Measurements from ENCODE around the gene HOXA13. TPM values are rescaled to one million over a fixed set of nuclear protein-coding genes. Genes with fewer than 3 reads are reported as not detected.
A peak's percentile ranks its signal among the peaks of the same experiment; 100 is the strongest.

Gene HOXA13
- total RNA-seq, 3 donors from 2014 or later = not detected

DNA sequence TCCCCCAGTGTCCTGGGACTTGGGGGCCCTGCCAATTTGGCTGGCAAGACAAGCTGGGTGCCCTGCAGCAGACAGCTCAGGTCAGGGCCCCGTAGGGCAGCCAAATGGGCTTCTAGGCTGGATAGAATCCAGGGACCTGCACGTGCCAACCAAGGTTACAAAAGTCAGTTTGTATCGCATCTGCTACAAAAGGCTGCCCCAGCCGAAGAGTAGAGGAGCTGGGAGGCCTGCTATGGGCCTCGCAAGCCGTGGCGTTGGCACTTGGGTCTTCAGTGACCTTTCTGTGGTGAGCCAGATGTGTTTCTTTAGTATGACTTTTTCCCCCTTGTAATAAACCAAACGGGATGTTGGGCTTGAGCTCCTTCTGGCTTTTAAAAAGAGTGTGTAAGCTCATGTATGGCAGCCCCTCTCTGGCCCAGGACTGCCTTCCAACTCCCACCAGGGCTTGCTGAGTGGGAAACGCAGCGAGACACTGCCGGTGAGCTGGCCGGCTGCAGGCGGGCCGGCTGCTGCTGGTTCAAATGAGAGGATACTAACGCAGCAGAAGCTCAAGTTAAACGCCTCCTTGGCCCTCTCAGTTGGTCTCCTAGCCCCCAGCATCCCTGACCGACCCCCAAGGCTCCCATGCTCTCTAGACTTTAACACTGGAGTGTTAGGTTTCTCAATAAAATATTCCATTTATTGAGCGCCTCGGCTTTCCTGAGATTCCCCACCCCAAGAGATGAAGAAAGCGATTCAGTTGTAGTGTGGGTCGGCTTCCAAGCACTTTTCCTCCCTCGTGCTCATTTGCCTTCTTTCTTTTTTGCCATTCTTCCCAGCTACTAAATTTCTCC lies 22.7 kb downstream of the HOXA13 start:
- ATAC-seq (no peak), DNase-seq (no peak)
- no peaks in the 10 kb centered on the region for H3K9me3 Mint-ChIP-seq
- peaks cover 9% of the 10 kb centered on the region for H3K4me1 Mint-ChIP-seq (ENCODE audit: low read depth)
- no peaks in the 10 kb centered on the region for H3K36me3 Mint-ChIP-seq (ENCODE audit: insufficient read depth)
- peaks cover 69% of the 10 kb centered on the region for H3K27me3 Mint-ChIP-seq (ENCODE audit: low read depth)
- no peak overlapping the region for H3K4me3 Mint-ChIP-seq

DNA sequence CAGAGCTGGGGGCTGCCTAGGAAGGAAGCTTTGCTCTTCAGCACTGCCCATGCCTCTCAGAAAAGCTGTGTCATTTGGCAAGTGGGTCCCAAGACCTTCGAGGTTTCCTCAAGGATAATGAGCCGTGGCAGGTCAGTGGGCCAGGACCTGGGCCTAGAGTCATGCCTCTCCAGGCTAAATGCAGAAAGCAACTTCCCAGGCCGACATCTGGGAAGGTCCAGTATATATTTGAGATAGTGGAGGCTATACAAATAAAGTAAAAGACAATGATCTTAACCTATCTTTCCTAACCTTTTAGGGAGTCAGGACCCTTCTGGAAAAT lies 23.4 kb downstream of the HOXA13 start:
- peaks cover 15% of the 10 kb centered on the region for H3K4me1 Mint-ChIP-seq (ENCODE audit: low read depth)
- no peaks in the 10 kb centered on the region for H3K36me3 Mint-ChIP-seq (ENCODE audit: insufficient read depth)
- H3K9me3 Mint-ChIP-seq = no peaks in the 10 kb centered on the region
- no peak for ATAC-seq
- H3K4me3 Mint-ChIP-seq = no peak overlapping the region
- no peak for DNase-seq
- H3K27me3 Mint-ChIP-seq (ENCODE audit: low read depth) = peaks cover 72% of the 10 kb centered on the region

DNA sequence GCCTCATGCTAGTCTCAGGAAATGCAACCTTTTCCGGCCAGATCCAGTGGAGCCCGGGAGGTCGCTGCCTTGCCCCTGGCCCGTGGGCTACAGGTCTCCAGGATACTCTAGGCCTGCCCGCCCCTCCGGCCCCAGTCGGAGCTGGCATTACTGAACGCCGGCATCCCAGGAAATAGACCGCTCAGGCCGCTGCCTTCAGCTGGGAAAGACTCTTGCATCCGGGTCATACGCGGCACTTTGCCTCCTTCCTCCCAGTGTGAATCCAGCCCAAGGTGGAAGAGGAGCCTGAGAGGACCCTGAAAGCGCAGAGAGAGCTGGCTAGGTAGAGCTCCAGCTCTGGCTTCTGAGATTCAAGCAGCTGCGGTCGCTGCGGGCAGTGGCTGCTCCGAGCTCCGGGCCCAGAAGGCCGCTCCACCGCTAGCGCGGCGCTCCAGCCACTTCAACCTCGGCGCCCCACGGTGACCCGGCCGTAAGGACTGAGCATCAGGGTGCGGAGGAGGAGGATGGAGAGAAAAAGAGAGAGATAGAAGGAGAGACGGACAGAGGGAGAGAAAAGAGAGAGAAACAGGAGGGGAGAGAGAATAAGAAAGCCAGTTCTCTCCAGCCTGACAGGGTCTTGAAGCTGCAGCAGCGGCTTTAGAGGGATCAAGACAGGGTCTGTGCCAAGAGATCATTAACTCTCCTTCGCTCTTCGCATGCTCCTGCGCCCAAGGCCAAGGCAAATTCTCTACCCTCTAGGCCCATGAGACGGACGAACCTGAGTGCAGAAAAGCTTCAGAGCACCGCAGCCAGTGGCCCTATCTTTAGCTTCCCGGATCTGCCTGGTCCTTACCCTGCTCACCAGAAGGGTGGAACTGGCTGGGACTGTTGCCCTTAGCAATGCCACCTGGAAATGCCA lies 24.0 kb downstream of the HOXA13 start:
- H3K36me3 Mint-ChIP-seq (ENCODE audit: insufficient read depth) = no peaks in the 10 kb centered on the region
- H3K4me3 Mint-ChIP-seq = no peak overlapping the region
- peaks cover 74% of the 10 kb centered on the region for H3K27me3 Mint-ChIP-seq (ENCODE audit: low read depth)
- H3K9me3 Mint-ChIP-seq = no peaks in the 10 kb centered on the region
- DNase-seq (no peak), ATAC-seq (no peak)
- H3K4me1 Mint-ChIP-seq (ENCODE audit: low read depth) = peaks cover 16% of the 10 kb centered on the region

DNA sequence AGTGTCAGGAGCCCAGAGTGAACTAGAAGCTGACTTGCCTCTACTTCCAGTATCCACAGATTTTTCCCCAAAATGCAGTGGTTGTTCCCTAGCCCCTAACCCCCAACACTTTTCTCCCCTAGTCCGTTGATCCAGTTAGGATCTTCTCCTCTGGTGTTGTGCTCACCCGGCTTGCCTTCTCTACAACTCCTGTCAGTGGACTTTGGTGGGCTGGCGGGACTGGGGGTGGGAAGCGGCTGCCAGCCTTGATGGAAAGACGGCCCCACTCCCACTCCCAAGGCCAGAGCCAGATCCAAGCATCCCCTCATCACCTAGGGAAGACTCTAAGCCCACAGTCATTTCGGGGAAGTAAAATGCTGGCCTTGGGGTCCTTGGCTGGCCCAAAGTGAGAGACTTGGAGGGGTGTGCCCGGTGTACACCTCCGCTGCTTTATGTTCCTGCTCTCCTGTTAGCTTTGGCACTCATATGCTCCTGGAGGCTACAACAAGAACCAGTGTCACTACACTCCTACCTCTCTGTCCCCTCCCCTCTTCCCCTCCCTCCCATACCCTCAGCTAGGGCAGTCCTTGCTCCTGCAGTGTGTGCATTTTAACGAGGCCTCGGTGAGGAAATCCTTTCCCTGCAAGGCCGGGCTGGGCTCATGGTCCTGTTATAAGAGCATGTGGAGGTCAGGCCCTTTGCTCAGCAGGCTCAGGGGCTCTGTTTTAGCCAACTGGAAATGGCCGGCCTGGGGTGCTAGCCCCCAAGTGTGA lies 24.8 kb downstream of the HOXA13 start:
- Mint-ChIP-seq H3K36me3 (ENCODE audit: insufficient read depth) (no peaks in the 10 kb centered on the region), H3K27me3 (ENCODE audit: low read depth) (peaks cover 76% of the 10 kb centered on the region), H3K4me3 (peak overlapping the region; percentile 46), H3K4me1 (ENCODE audit: low read depth) (peaks cover 19% of the 10 kb centered on the region), H3K9me3 (no peaks in the 10 kb centered on the region)
- ATAC-seq (no peak), DNase-seq (no peak)

DNA sequence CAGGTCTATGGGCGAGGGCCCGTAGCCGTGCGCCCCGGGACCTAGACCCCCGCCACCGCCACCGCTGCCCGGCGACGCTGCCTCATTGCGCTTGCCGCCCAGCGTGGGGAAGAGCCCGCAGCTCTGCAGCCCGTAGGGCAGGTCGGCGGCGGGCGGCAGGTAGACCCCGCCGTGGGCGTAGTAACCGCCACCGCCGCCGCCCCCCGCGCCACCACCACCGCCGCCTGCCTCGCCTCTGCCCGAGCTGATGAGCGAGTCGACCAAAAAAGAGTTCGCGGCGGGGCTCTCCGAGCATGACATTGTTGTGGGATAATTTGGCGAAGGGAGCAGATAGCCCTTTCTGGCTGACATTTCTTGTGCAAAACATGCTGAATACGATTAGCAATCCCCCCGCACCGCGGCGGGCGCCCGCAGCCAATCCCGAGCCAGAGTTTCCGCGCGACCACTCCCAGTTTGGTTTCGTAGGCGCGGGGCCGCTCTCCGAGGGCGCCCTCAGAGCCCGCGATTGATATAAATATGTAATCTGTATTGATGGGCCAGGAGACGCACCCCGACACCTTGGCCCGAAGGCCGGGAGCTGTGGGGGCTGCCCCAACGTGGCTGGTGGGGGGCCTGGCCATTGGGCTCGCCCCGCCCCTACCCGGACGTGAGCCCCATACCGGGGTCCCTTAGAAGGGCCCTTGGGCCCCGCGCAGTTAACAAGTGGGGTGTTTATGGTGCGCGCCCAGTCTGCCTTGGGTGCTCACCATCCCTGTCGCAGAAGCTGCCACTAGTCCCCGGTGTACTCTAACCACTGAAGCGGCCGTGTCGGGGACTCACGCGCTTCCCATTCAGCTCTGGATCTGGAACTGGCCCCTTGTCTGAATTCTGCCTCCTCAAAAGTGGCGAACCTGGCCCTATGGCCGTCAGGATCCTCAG lies 25.7 kb downstream of the HOXA13 start, which contains the start of gene HOXA10:
TSS of gene HOXA10 (minus strand) at position 365 of the 918 bp plus-strand sequence. CDS start at position 351, 14 bp downstream.
- Mint-ChIP-seq H3K4me3 (peak within 1 kb of the TSS; percentile 58), H3K9me3 (no peaks in the 10 kb centered on the region)
- no peak for DNase-seq

DNA sequence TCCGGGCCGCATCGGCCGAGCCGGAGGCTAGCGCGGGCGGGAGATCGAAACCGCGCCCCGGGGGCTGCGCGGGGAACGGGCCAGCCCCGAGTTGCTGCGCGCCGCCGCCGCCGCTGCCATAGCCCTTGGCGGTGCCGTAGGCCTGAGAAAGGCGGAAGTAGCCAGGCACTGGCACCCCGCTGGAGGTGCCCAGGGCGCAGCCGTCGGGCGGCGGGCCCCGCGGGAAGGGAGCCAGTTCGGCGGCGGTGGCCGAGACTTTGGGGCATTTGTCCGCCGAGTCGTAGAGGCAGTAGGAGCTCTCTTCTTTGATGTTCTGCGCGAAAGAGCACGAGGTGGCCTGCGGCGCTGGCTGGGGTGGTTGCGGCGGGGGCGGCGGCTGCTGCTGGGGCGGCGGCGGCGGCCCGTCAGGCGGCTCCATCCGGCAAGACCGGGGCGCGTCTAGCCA lies 26.4 kb downstream of the HOXA13 start:
- H3K36me3 Mint-ChIP-seq (ENCODE audit: insufficient read depth) = no peaks in the 10 kb centered on the region
- DNase-seq = no peak
- peaks cover 22% of the 10 kb centered on the region for H3K4me1 Mint-ChIP-seq (ENCODE audit: low read depth)
- peaks cover 74% of the 10 kb centered on the region for H3K27me3 Mint-ChIP-seq (ENCODE audit: low read depth)
- H3K9me3 Mint-ChIP-seq = no peaks in the 10 kb centered on the region
- no peak overlapping the region for H3K4me3 Mint-ChIP-seq
- peak; percentile 63 to 70 for ATAC-seq

More for the DNA sequence above, 25.7 kb downstream of the HOXA13 start, which contains the start of gene HOXA10:
- Mint-ChIP-seq H3K27me3 (ENCODE audit: low read depth) (peaks cover 74% of the 10 kb centered on the region), H3K4me1 (ENCODE audit: low read depth) (peaks cover 18% of the 10 kb centered on the region), H3K36me3 (ENCODE audit: insufficient read depth) (no peaks in the 10 kb centered on the region)
- ATAC-seq = no peak

DNA sequence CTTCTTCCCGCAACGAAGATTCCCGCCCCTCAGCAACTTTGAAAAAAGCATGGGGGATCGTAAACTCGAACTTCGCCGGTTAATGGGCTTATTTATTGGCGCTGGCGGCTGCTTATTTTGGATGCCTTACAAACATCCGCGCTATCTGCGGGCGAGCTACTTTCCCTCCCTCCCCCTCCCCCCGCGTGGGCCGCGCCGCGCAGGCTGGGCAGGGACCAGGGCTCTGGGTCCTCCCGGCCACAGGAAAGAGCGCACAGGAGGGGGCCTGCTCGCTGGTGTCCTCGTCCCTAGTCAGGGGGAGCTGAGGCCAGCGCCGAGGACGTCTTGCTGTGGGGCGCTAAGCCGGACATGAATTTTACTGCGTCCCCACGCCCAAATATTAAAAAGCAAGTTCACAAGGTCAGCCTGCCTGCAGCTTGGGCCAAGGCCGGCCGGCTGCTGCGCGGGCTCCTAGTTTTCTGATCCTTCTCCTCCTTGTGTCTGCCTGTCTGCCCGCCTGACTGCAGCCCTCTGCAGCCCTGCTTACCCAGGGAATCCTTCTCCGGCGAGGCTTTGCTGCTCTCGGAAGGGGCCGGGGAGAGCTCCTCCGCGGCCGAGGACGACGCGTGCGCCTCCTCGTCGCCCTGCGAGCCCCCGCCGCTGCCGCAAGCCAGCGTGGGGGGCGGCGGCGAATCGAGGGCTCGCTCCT lies 26.9 kb downstream of the HOXA13 start:
- no peaks in the 10 kb centered on the region for H3K9me3 Mint-ChIP-seq
- H3K36me3 Mint-ChIP-seq (ENCODE audit: insufficient read depth) = no peaks in the 10 kb centered on the region
- DNase-seq (no peak), ATAC-seq (peak; percentile 23 to 29)
- H3K4me1 Mint-ChIP-seq (ENCODE audit: low read depth) = peaks cover 24% of the 10 kb centered on the region
- H3K27me3 Mint-ChIP-seq (ENCODE audit: low read depth) = peaks cover 75% of the 10 kb centered on the region
- H3K4me3 Mint-ChIP-seq = no peak overlapping the region

DNA sequence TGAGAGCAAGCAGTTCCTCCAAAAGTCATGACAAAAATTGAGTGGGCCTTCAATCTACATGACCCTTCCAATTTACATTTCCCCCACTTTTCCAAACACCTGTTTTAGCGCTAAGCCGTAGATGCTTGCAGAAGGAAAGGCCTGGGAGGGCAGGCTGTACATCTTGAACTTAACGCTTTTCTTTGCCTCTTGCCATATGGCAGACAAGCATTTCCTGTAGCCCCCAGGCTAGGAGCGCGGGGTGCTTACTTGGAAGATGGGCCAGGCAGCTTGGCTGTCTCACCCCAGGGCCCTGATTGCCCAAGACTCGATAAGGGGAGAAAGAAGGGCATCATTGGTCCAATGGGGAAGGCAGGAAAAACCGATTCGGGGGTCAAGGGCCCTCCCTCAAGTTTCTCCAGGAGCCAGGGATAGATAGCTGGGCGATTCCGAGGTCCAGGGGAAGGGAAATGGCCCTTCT lies 27.5 kb downstream of the HOXA13 start:
- Mint-ChIP-seq H3K27me3 (ENCODE audit: low read depth) (peaks cover 75% of the 10 kb centered on the region), H3K36me3 (ENCODE audit: insufficient read depth) (no peaks in the 10 kb centered on the region), H3K9me3 (no peaks in the 10 kb centered on the region), H3K4me3 (peak overlapping the region; percentile 64), H3K4me1 (ENCODE audit: low read depth) (peaks cover 24% of the 10 kb centered on the region)
- DNase-seq (no peak), ATAC-seq (no peak)

DNA sequence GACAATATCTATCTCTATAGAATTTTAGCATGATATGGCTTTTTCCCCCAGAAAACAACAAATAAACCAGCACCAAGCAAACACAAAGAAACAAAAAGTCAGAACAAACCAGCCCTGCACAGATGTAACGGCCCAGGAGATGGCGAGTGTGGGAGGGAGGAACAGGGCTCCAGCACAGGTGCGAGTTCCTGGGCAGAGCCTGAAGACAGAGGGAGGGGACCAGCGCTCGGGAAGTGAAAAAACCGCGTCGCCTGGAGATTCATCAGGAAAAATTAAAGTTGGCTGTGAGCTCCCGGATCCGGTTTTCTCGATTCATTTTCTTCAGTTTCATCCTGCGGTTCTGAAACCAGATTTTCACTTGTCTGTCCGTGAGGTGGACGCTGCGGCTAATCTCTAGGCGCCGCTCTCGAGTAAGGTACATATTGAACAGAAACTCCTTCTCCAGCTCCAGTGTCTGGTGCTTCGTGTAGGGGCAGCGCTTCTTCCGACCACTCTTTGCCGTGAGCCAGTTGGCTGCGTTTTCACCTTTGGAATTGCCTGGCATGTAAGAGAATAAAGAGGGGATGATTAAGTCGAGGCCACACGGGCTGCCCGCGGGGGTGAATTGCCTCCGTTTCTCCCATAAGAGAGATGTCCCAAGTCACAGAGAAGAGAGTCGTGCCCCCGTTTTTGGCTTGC lies 28.1 kb downstream of the HOXA13 start:
- no peak for DNase-seq
- Mint-ChIP-seq H3K4me1 (ENCODE audit: low read depth) (peaks cover 27% of the 10 kb centered on the region), H3K27me3 (ENCODE audit: low read depth) (peaks cover 76% of the 10 kb centered on the region), H3K9me3 (no peaks in the 10 kb centered on the region), H3K36me3 (ENCODE audit: insufficient read depth) (no peaks in the 10 kb centered on the region), H3K4me3 (peak overlapping the region; percentile 64)
- no peak for ATAC-seq

DNA sequence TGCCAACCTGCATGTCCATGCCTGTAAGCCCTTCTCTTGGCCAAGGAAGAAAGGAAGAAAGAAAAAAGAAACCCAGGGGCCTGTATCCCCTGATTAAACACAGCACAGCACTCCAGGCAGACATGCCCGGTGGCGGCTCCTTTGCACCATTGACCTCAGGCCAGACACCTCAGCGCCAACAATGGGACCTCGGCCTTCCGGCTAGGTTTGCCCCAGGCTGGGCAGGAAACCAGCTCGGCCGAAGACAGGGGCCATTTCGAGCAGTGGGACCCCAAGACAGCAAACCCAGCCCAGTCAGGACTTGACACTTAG lies 28.6 kb downstream of the HOXA13 start:
- Mint-ChIP-seq H3K4me1 (ENCODE audit: low read depth) (peaks cover 28% of the 10 kb centered on the region), H3K36me3 (ENCODE audit: insufficient read depth) (no peaks in the 10 kb centered on the region), H3K27me3 (ENCODE audit: low read depth) (peaks cover 76% of the 10 kb centered on the region), H3K9me3 (no peaks in the 10 kb centered on the region), H3K4me3 (no peak overlapping the region)
- ATAC-seq (no peak), DNase-seq (no peak)

DNA sequence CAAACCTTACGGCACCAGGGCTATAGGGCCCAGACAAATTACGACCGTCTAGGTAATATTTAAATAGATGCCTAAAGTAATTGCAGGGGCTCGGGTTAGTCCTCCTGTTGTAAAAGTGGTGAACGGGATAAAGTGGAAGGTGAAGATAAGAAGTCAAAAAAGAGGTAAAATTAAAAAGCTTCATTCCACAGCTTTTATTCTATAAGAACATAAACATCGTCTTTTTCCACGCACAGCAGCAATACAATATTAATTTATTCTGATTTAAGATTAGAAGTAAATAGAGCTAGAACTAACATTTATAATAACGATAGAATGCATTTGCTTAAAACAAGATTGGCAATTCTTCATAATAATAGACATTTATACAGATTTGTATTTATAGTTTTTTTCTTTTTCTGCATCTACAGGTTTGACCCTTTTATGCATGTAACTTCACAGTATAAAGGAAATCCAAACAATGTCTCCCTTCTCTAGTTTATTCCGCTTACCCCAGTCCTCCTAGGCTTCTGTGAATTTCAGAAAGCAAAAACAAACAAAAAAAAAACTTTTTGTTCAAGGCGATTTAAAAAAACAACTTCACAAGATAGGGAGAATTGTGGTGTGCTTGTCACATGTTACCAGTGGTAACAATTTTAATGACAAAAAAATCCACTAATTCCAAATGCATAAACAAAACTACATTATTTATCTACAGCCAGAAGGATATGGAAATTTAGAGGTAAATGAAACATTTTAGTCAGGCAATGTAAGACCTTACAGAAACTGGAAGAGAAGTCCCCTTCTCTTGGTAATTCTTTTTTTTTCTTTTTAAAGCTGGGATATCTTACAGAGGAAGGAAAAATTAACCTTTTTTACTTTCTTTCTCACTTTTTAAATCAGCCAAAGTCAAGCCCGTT lies 29.2 kb downstream of the HOXA13 start:
- Mint-ChIP-seq H3K4me3 (no peak overlapping the region), H3K36me3 (ENCODE audit: insufficient read depth) (no peaks in the 10 kb centered on the region)

More for the DNA sequence above, 29.2 kb downstream of the HOXA13 start:
- ATAC-seq (no peak), DNase-seq (no peak)
- Mint-ChIP-seq H3K27me3 (ENCODE audit: low read depth) (peaks cover 74% of the 10 kb centered on the region), H3K4me1 (ENCODE audit: low read depth) (peaks cover 31% of the 10 kb centered on the region), H3K9me3 (no peaks in the 10 kb centered on the region)

Data from activated T-cell treated with anti-CD3 and anti-CD28 coated beads, Interleukin-2, amount 50 U/mL, for 4 hours (primary cell).